Amygdala (tissue), 56 donors: ENCODE measurements around the gene EFHC1.

ENCODE experiments used
- DNase-seq, 56 donors: peaks; one replicate each; lab custom pipeline; 2025; lab: John Stamatoyannopoulos, UW

The EFHC1 gene

DNA sequence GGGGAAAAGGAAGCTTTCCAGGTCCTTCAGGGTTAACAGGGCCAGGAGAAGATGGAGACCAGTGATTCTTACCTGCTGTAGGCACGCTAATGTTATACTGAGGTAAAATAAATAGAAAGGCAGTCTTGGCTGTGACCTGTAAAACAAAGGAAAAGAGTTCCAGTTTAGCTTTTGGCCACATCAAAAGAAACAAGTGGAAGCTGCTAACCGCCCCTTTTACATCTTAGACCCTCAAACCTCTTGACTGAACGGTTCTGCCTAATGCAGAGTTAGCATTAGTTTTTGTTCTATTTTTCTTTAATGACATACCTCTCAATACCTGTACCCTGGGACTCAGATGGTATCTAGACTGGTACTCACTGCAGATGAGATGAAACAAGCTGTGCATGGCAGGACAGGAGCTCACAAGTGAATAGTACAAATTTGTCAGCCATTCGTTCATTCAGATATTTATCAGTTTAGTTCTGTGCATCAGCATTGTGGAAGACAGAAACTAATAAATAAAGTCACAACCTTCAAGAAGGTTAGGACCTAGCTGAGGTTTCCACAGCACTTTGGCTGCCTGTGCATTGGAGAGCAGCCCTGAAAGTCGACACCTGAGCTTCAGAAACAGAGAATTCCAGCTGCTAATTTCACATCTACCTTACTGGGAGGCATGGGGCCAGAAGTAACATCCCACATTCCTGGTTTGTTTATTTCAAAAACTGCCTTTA is 115.7 kb downstream of the EFHC1 start:
- DNase-seq: no peak

DNA sequence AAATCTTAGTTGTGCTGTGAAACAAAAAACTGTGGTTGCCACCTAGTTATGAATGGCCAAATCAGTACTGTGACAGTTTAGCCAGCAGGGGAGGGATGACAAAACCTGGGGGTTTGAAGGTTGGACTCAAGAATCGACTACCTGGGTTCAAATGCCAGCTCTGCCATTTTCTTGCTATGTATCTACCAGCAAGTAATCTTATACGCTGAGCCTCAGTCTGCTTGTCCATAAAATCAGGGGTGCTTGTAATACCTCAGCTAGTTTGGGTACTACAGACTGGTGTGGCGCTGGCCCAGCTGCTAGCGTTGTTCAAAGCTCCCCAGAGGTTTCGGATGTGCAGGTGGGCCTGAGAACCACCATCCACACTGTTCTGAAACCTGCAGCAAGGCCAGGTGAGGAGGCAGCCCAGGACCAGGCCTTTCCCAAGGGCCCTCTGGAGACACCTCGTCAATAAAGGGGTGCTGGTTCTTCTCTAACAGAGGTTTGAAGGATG is 116.3 kb downstream of the EFHC1 start:
- DNase-seq: no peak

GRCh38 chr6:52537001-52537753 is 117.0 kb downstream of the EFHC1 start:
- no peak for DNase-seq

GRCh38 chr6:52538252-52538900 is 118.2 kb downstream of the EFHC1 start:
- DNase-seq: no peak

DNA sequence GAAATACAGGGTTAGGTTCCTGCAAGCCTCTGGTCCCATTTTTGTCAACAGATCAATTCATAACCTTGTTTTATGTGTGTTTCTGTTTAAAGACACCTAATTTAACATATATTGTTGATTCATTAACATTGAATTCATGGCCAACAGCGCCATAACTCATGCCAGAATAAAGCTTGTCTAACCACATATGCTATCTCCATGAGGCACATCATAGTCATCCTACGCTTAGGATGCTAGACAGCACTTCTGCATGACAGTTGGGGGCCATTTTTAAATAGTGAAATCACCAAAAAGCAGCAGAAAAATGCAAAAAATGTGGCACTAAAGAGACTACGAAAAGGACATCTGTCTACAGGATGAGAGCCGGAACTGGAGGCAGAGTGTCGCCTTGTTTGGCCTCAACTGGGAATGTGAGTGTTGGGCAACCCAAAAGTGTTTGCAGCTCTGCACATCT is 118.8 kb downstream of the EFHC1 start:
- DNase-seq: no peak

DNA sequence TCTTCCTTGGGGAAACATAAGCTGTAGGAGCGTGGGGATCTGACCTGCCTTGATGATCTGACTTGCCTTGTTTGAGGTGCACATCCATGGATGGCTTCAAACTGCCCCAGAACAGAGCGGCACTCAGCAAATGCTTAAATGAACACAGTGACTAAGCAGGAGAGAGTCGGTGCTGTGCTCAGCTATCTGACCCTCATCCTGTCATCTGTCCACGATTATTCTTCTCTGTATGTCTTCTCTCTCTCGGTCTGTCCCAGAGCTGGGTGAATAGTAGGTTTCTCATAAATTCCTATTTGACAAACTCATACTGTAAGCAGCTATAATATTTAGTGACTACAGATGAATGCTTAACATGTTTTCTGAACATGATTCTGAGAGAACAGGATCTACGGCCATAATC is 119.5 kb downstream of the EFHC1 start:
- no peak for DNase-seq

GRCh38 chr6:52540286-52540902 is 120.3 kb downstream of the EFHC1 start:
- no peak for DNase-seq

DNA sequence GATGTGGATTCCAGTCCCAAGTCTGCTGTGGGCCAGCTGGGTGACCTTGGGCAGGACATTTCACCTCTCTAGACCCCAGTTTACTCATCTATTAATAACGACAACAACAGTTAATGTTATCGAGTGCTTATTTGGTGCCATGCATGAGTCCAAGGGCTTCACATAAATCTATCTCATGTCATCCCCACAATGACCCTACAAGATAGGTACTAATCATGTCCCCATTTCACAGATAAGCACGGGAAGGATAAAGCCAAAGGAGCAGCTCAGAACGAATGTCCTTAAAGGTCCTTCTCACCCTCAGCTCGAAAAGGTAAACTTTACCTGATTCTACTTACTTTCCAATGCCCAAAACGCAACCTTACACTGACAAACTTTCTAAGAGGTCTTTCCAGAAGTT is 121.0 kb downstream of the EFHC1 start:
- no peak for DNase-seq

GRCh38 chr6:52543262-52543661 is 123.1 kb downstream of the EFHC1 start:
- DNase-seq: no peak

- DNase-seq: no peak
Observed at GRCh38 chr6:52543729-52544601, 123.8 kb downstream of the EFHC1 start.

DNA sequence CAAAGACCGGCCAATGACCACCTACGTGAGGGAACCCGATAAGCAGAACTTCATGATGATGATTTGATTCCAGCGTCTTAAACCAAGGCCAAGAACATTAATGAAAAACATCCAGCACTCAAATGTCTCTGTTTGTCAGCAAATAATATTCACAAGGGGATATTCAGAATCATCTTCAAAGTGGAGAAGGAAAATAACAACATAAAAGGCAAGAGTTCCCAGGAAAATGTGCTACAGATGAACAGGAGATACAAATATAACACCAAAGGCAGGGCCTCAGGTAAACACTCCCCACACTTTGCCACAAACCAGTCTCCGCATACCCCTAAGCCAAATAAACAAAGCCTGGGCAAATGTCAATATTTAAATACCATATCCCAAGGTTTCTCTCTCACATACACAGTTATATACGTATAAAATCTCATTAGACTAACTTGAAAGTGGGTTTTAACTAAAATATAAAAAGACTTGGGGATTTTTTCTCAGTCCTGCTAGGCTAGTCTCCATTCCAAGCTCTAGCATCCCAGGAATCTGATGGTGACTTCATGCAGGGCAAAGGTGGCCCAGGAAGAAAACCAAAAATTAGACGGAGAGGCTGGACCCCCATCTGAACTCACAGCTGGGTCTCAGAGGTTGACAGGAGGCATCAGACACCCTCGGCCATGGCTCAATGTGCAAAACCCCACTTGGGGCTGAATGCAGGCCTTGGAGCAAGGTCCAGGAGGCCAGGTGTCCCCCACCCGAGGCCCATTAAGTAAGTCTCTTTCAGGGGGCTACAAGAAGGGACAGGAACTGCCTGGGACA is 124.7 kb downstream of the EFHC1 start:
- DNase-seq: no peak

DNA sequence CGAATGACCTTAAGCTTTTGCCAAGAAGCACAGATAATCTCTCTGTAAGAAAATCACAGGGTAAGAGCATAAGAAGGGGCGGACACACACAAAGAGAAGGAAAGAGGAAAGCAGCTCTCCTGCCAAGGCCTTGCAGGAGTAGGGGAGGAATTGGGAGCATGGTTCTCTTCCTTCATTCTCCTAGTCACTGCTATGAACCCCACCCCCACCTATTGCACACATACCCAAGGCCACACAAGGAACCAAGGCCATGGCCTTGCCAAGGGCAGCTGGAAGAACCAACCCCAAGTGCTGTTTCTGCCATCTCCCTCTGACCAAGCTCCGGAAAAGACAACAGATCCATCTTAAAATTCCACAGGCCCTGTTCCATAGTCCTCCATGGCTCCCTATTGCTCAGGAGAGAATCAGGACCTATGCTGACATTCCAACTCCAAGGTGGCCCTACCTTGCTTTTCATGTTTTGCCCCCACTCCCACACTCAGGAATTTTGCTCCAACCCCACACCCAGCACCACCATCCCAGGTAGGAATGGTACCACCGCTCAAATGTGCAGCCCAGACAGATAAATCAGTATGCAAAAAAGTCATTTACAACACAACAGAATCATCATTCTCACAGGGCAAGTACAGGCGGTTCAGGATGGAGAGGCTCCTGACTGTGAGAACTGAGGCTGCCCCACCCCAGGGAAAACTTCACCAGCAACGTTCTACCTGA is 125.4 kb downstream of the EFHC1 start:
- no peak for DNase-seq

GRCh38 chr6:52546192-52546591 is 126.0 kb downstream of the EFHC1 start:
- DNase-seq: no peak

DNA sequence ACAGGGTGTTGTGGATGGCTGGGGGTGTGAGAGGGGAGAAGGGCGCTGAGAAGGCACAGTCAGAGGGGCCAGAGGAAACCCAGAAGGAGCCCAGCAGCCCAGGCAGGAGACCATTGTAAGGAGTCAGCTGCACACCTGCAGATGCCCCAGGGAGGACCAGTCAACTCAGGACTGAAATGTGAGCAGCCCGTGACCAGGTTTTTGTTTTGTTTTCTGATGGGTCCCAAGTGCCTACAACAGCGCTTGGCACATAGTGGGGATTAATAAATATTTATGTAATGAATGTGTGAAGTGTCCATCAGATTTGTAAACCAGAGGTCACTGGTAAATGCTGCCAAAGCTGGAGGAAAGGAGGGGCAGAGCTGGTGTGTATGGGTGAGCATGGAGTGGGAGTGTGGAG is 126.5 kb downstream of the EFHC1 start:
- DNase-seq: no peak

DNA sequence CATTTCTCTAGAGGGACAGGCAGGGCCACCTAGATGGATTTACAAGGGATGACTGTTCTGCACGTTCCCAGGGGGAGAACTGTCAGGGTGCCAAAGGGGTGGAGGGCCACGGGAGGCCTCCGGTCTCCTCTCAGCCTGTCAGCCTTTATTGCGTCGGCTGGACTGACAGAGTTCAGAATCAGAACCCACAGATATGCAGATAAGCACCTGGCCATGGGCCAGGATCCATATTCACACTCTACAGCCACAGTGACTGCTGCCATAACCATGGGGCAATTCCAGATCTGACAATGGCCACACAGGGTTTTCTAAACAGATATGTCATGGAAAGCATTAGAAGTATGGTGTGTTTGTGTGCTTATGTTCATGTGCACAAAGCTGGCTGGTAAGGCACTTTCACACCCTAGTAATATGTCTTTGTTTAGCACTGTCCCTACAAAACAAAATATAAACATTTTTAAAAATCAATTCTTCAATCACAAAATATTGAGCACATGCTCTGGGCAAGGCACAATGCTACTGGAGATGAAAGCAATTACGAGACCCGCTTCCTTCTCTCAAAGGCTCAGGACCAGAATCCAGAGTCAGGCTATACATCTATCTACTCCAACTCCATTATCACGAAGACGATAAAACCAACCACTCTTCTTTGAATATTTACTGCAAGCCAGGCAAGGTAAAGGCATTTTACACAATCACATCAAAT is 127.7 kb downstream of the EFHC1 start:
- peak in 1 of 56 donors; percentile 18 for DNase-seq

DNA sequence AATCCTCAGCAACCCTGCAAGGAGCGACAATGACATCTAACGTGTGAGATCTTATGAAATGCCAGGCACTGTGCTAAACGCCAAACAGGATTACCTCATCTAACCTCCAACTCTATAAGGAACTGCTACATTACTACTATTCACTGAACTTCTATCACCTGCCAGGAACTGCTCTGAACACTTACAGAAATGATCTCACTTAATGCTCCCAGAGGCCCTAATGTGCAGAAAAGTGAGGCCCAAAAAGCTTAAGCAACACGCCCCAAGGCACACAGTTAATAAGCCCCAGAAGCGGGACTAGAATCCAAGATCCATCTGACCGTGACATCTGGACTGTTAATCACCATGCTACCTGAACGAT is 128.2 kb downstream of the EFHC1 start:
- DNase-seq: no peak

- DNase-seq: no peak
Observed at GRCh38 chr6:52548999-52549398, 128.9 kb downstream of the EFHC1 start.

- DNase-seq: no peak
Observed at GRCh38 chr6:52549428-52549827, 129.3 kb downstream of the EFHC1 start.
